GM12878 (cell line): ENCODE results near the gene FGF14. TPM values are rescaled to one million over a fixed set of nuclear protein-coding genes. Genes with fewer than 3 reads are reported as not detected.

Experiments used
- ATAC-seq: fragments of 200-7000 bp; cut with Tn5 transposase; 3 replicates; pipeline ENCODE4 v1.9.1; 2020; ENCODE audit warnings: mild to moderate bottlenecking, moderate library complexity
- BruUV-seq: library from RNA; stranded (reverse); fragments of 400-500 nt; replicated peaks from 2 replicates; lab custom pipeline; 2021; lab: Mats Ljungman, UMichigan
- CTCF ChIA-PET: fragments of 300-600 bp; sonication (Branson Sonifier 250); formaldehyde crosslinking; extraction: SDS; loops from one replicate; lab custom pipeline; 2021; ENCODE audit warnings: inconsistent platforms; lab: Yijun Ruan, JAX
- POLR2A ChIA-PET: fragments of 350-600 bp; formaldehyde crosslinking; extraction: SDS; loops from one replicate; lab custom pipeline; 2021; ENCODE audit warnings: inconsistent platforms; lab: Charles Lee
- RAD21 ChIA-PET: fragments of 300-600 bp; sonication (Branson Sonifier 250); formaldehyde crosslinking; loops from one replicate; lab custom pipeline; 2023; ENCODE audit warnings: antibody characterized with exemption; ENCODE audit not compliant: unreplicated experiment; lab: Charles Lee
- SMC1A ChIA-PET: fragments of 300-600 bp; sonication (Branson Sonifier 250); formaldehyde crosslinking; loops from one replicate; lab custom pipeline; 2023; ENCODE audit not compliant: unreplicated experiment, uncharacterized antibody; lab: Charles Lee
- DNase-seq: peaks from one replicate; pipeline ENCODE4 v3.0.0-alpha.2; 2011; ENCODE audit warnings: low read depth, low spot score
- FAIRE-seq: peaks from 3 replicates; lab custom pipeline; 2011; peaks lifted over from hg19 to GRCh38; lab: Jason Lieb, UNC
- H2AFZ ChIP-seq: 2 replicates; pipeline ENCODE4 v1.6.0; 2011; ENCODE audit warnings: low read depth, low read length, control low read depth; ENCODE audit not compliant: control insufficient read depth
- H3K27ac ChIP-seq: 2 replicates; pipeline ENCODE4 v1.5.1; 2011; ENCODE audit warnings: control low read depth; ENCODE audit not compliant: control insufficient read depth, insufficient read depth
- H3K27me3 ChIP-seq, 2 experiments: replicated peaks in 1 of 2; 2 replicates each; pipeline versions ENCODE4 v1.6.0 to v1.6.1; 2011; ENCODE audit warnings: low read length in 1 of 2; ENCODE audit not compliant: control insufficient read depth in 2 of 2, insufficient read depth in 2 of 2
- H3K36me3 ChIP-seq, 2 experiments: 2 replicates each; pipeline ENCODE4 v1.5.1; 2011; ENCODE audit warnings: low read length in 1 of 2; ENCODE audit not compliant: control insufficient read depth in 2 of 2, insufficient read depth in 2 of 2
- H3K4me1 ChIP-seq: 2 replicates; pipeline ENCODE4 v1.6.1; 2011; ENCODE audit warnings: mild to moderate bottlenecking, low read length, moderate library complexity, mixed read lengths; ENCODE audit not compliant: control insufficient read depth, insufficient read depth
- H3K4me2 ChIP-seq: 2 replicates; pipeline ENCODE4 v1.6.0; 2011; ENCODE audit warnings: control low read depth; ENCODE audit not compliant: control insufficient read depth, insufficient read depth
- H3K4me3 ChIP-seq: fragments of 200-600 bp; sonication (generic); 2 replicates; pipeline ENCODE4 v1.5.1; 2016
- H3K79me2 ChIP-seq: 2 replicates; pipeline ENCODE4 v1.6.0; 2011; ENCODE audit warnings: low read length; ENCODE audit not compliant: control insufficient read depth, insufficient read depth
- H3K9ac ChIP-seq: 2 replicates; pipeline ENCODE4 v1.8.0; 2011; ENCODE audit warnings: low read length, control low read depth, mixed read lengths; ENCODE audit not compliant: control insufficient read depth, insufficient read depth
- H3K9me3 ChIP-seq: replicated peaks from 3 replicates; pipeline ENCODE4 v1.5.1; 2011; ENCODE audit warnings: mild to moderate bottlenecking, low read length; ENCODE audit not compliant: control insufficient read depth, insufficient read depth
- H4K20me1 ChIP-seq: 2 replicates; pipeline ENCODE4 v1.6.0; 2011; ENCODE audit not compliant: control insufficient read depth, insufficient read depth
- IKZF2 ChIP-seq, 2 experiments: fragments of 450-650 bp; IDR thresholded peaks; 2 replicates each; pipeline ENCODE4 v1.6.1; 2017; ENCODE audit warnings: mild to moderate bottlenecking in 2 of 2, moderate library complexity in 2 of 2
- KLF5 ChIP-seq: fragments of 450-650 bp; IDR thresholded peaks from 2 replicates; pipeline ENCODE4 v1.6.1; 2014; ENCODE audit warnings: mild to moderate bottlenecking; ENCODE audit not compliant: partially characterized antibody
- LARP7 ChIP-seq: fragments of 450-650 bp; IDR thresholded peaks from 2 replicates; pipeline ENCODE4 v1.6.1; 2017; ENCODE audit warnings: mild to moderate bottlenecking
- MXI1 ChIP-seq: fragments of 150-350 bp; IDR thresholded peaks from 2 replicates; pipeline ENCODE4 v1.6.1; 2011; ENCODE audit warnings: low read depth, mild to moderate bottlenecking, inconsistent platforms, low read length, improper control_type of control experiment
- NFYA ChIP-seq: IDR thresholded peaks from 2 replicates; pipeline ENCODE4 v1.6.1; 2011; ENCODE audit warnings: low read depth, mild to moderate bottlenecking, low read length, improper control_type of control experiment, borderline replicate concordance
- YBX1 ChIP-seq: fragments of 450-650 bp; IDR thresholded peaks from 2 replicates; pipeline ENCODE4 v1.6.1; 2016; ENCODE audit warnings: antibody characterized with exemption
- ZBTB33 ChIP-seq: fragments of 450-650 bp; IDR thresholded peaks from 2 replicates; pipeline ENCODE4 v1.6.1; 2017; ENCODE audit warnings: mild to moderate bottlenecking
- ZNF274 ChIP-seq: IDR thresholded peaks from one replicate; pipeline ENCODE4 v1.8.0; 2011; ENCODE audit not compliant: insufficient read length, insufficient read depth
- WGBS: methylation state at CpG from one replicate; pipeline ENCODE4 v1.1.6; 2016; ENCODE audit warnings: low lambda C conversion rate; ENCODE audit not compliant: insufficient replicate concordance, insufficient coverage; ENCODE audit errors: missing lambda C conversion rate; 5-methylcytosine and 5-hydroxymethylcytosine counted together
- in situ Hi-C: fragments of 300-500 bp; cut with MboI; formaldehyde crosslinking; loops from 9 replicates; pipeline ENCODE4 v1.14.3; 2018; ENCODE audit warnings: mixed read lengths
- intact Hi-C: fragments of 100-400 bp; cut with micrococcal nuclease; formaldehyde crosslinking; loops from one replicate; pipeline ENCODE4 v1.14.2; 2022; ENCODE audit not compliant: unreplicated experiment
- polyA plus RNA-seq, 11 experiments: library from polyadenylated mRNA; depleted of rRNA in 4 of 11; unstranded in 6 of 11; stranded (reverse) in 5 of 11; fragments of >200 nt; fragmentation: Nextera tagmentation in 4 of 11; fragmentation: Illumina TruSeq in 1 of 11; extraction: Ambion mirVana in 4 of 11; extraction: Trizol in 1 of 11; gene quantifications; 1 replicate in 1 of 11; 2 replicates in 10 of 11; pipeline versions ENCODE4 v1.2.1 to v1.2.3, GENCODE V29; 2011 to 2016; ENCODE audit warnings: inconsistent platforms in 2 of 11, missing spikeins in 2 of 11, low read depth in 1 of 11
- total RNA-seq, 4 experiments: library from RNA; depleted of rRNA in 3 of 4; stranded (reverse); fragments of >200 nt in 3 of 4; fragmentation: Illumina TruSeq in 1 of 4; extraction: Trizol in 1 of 4; gene quantifications; 2 replicates each; pipeline versions ENCODE4 v1.2.1 to v1.2.3, GENCODE V29; 2013 to 2021
- TF ChIP-seq, protein P1 (sequence below): IDR thresholded peaks from 2 replicates; pipeline ENCODE4 v1.6.1; 2012; ENCODE audit warnings: low read depth, low read length, improper control_type of control experiment
- TF ChIP-seq, protein P2 (sequence below): fragments of 450-650 bp; formaldehyde crosslinking; IDR thresholded peaks from 2 replicates; pipeline ENCODE4 v1.4.0; 2022; ENCODE audit warnings: mild to moderate bottlenecking, moderate library complexity

Gene FGF14
- total and polyA plus RNA-seq, 10 of the 15 experiments (the other 5 are each of a cell fraction or from before 2014, with no cell fraction given) = under 0.01 to 0.44 (median 0.04) TPM

DNA sequence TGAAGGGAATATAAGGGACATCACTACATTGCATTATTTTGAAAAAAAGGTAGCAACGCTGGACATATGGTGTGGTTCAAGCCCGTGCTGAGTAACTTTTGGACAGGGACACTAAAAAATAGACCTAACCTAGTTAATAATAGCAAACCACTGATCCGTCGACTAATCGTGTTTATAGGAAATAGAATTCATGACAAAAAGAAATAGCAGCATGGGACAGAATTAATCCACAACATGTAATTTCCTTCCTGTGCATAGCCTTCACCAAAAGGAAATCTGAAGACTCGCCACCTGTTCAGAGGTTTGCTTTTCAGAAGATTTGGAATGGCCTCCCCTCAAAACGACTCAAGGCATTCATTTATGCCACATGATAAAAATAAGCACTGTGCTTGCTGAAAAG is 128.7 kb downstream of the FGF14 start:
- intact Hi-C loops = no loop called here
- WGBS = 5% methylated on average over 7 of the region's 7 CpGs
- in situ Hi-C loops = no loop called here

More for the DNA sequence above, 128.7 kb downstream of the FGF14 start:
- H3K36me3 ChIP-seq = no peaks in the 10 kb centered on the region
- ChIA-PET CTCF (interaction anchor here (0.7 kb wide), 2 partner anchors 123 to 711 kb away, joined by 3 to 4 read pairs; no protein-coding TSS in a partner anchor), POLR2A (no interaction called here), SMC1A (no interaction called here), RAD21 (no interaction called here)
- TF ChIP-seq LARP7 = no peak
- TF ChIP-seq YBX1 = no peak
- TF ChIP-seq ZNF274 = no peak
- no peak for TF ChIP-seq MXI1
- TF ChIP-seq ZBTB33 = no peak
- TF ChIP-seq, protein P1, sequence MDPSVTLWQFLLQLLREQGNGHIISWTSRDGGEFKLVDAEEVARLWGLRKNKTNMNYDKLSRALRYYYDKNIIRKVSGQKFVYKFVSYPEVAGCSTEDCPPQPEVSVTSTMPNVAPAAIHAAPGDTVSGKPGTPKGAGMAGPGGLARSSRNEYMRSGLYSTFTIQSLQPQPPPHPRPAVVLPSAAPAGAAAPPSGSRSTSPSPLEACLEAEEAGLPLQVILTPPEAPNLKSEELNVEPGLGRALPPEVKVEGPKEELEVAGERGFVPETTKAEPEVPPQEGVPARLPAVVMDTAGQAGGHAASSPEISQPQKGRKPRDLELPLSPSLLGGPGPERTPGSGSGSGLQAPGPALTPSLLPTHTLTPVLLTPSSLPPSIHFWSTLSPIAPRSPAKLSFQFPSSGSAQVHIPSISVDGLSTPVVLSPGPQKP = no peak
- TF ChIP-seq KLF5 = no peak
- TF ChIP-seq, protein P2, sequence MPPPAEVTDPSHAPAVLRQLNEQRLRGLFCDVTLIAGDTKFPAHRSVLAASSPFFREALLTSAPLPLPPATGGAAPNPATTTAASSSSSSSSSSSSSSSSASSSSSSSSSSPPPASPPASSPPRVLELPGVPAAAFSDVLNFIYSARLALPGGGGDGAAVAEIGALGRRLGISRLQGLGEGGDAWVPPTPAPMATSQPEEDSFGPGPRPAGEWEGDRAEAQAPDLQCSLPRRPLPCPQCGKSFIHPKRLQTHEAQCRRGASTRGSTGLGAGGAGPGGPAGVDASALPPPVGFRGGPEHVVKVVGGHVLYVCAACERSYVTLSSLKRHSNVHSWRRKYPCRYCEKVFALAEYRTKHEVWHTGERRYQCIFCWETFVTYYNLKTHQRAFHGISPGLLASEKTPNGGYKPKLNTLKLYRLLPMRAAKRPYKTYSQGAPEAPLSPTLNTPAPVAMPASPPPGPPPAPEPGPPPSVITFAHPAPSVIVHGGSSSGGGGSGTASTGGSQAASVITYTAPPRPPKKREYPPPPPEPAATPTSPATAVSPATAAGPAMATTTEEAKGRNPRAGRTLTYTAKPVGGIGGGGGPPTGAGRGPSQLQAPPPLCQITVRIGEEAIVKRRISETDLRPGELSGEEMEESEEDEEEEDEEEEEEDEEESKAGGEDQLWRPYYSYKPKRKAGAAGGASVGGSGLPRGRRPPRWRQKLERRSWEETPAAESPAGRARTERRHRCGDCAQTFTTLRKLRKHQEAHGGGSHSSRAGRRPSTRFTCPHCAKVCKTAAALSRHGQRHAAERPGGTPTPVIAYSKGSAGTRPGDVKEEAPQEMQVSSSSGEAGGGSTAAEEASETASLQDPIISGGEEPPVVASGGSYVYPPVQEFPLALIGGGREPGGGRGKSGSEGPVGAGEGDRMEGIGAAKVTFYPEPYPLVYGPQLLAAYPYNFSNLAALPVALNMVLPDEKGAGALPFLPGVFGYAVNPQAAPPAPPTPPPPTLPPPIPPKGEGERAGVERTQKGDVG (CRISPR knock-in tag) = no peak
- TF ChIP-seq IKZF2 (IDR thresholded peaks at IDR 0.05) = no peak
- TF ChIP-seq NFYA = no peak
- DNase-seq = no peak
- ATAC-seq = no peak
- no peaks in the 10 kb centered on the region for H3K27me3 ChIP-seq
- no peak overlapping the region for H2AFZ ChIP-seq
- no peaks in the 10 kb centered on the region for H3K4me1 ChIP-seq
- H3K9ac ChIP-seq = no peak overlapping the region
- no peaks in the 10 kb centered on the region for H3K9me3 ChIP-seq
- H3K27ac ChIP-seq = no peak overlapping the region
- H3K4me2 ChIP-seq = no peak overlapping the region
- no peak for FAIRE-seq
- H3K4me3 ChIP-seq = no peak overlapping the region
- no TSS peak for BruUV-seq
- no peaks in the 10 kb centered on the region for H4K20me1 ChIP-seq
- no peaks in the 10 kb centered on the region for H3K79me2 ChIP-seq
